Liver (tissue), 9 donors: ENCODE data around the gene ZBTB7A. TPM values are rescaled to one million over a fixed set of nuclear protein-coding genes. Genes with fewer than 3 reads are reported as not detected.

Experiments used
- DNase-seq: peaks from one replicate; pipeline ENCODE4 v3.0.0-alpha.2; 2017; ENCODE audit warnings: low spot score
- H3K27ac ChIP-seq, 2 donors: one replicate each; pipeline ENCODE4 v1.7.0; 2013; ENCODE audit warnings: inconsistent platforms in 2 of 2, low read length in 2 of 2, control low read depth in 1 of 2, low read depth in 1 of 2, mild to moderate bottlenecking in 1 of 2
- H3K27me3 ChIP-seq, 4 donors: one replicate each; pipeline versions ENCODE4 v1.6.1 to v1.7.0; 2013; ENCODE audit warnings: low read length in 3 of 4, inconsistent platforms in 1 of 4, mild to moderate bottlenecking in 1 of 4, moderate library complexity in 1 of 4; ENCODE audit not compliant: control insufficient read depth in 4 of 4, insufficient read depth in 4 of 4
- H3K36me3 ChIP-seq, 4 donors: one replicate each; pipeline versions ENCODE4 v1.6.1 to v1.7.0; 2013; ENCODE audit warnings: low read length in 3 of 4, mild to moderate bottlenecking in 3 of 4, low read depth in 1 of 4, moderate library complexity in 1 of 4; ENCODE audit not compliant: control insufficient read depth in 4 of 4, insufficient read depth in 3 of 4
- H3K4me1 ChIP-seq, 4 donors: one replicate each; pipeline versions ENCODE4 v1.6.1 to v1.7.0; 2013; ENCODE audit warnings: low read length in 3 of 4, mild to moderate bottlenecking in 3 of 4, moderate library complexity in 1 of 4; ENCODE audit not compliant: control insufficient read depth in 4 of 4, insufficient read depth in 4 of 4
- H3K4me3 ChIP-seq, 3 donors: one replicate each; pipeline versions ENCODE4 v1.6.1 to v1.7.0; 2013; ENCODE audit warnings: low read length in 3 of 3, control low read depth in 1 of 3, low read depth in 1 of 3, mild to moderate bottlenecking in 1 of 3
- H3K9ac ChIP-seq, 2 donors: one replicate each; pipeline ENCODE4 v1.7.0; 2013; ENCODE audit warnings: low read length in 2 of 2, mild to moderate bottlenecking in 2 of 2, moderate library complexity in 2 of 2, control low read depth in 1 of 2, low read depth in 1 of 2
- H3K9me3 ChIP-seq, 4 donors: one replicate each; pipeline versions ENCODE4 v1.6.1 to v1.7.0; 2013; ENCODE audit warnings: low read length in 3 of 4; ENCODE audit not compliant: control insufficient read depth in 4 of 4
- ATF3 ChIP-seq: IDR thresholded peaks from 2 replicates; pipeline ENCODE4 v1.6.1; 2016; ENCODE audit warnings: antibody characterized with exemption
- CTCF ChIP-seq: fragments of 150-350 bp; IDR thresholded peaks from 2 replicates; pipeline ENCODE4 v1.5.1; 2017; ENCODE audit warnings: improper control_type of control experiment, low read depth, low read length; ENCODE audit not compliant: missing input control
- FOXA1 ChIP-seq: IDR thresholded peaks from 2 replicates; pipeline ENCODE4 v1.6.1; 2016; ENCODE audit warnings: antibody characterized with exemption
- FOXA2 ChIP-seq: IDR thresholded peaks from 2 replicates; pipeline ENCODE4 v1.6.1; 2016; ENCODE audit warnings: antibody characterized with exemption
- HNF4A ChIP-seq, 2 donors: conservative IDR thresholded peaks; 2 replicates each; pipeline ENCODE4 v1.6.1; 2016; ENCODE audit warnings: antibody characterized with exemption in 2 of 2, mild to moderate bottlenecking in 2 of 2
- HNF4G ChIP-seq: IDR thresholded peaks from 2 replicates; pipeline ENCODE4 v1.6.1; 2016; ENCODE audit warnings: antibody characterized with exemption
- JUND ChIP-seq, 2 donors: IDR thresholded peaks; 2 replicates each; pipeline ENCODE4 v1.6.1; 2016; ENCODE audit warnings: antibody characterized with exemption in 2 of 2
- MAX ChIP-seq: IDR thresholded peaks from 2 replicates; pipeline ENCODE4 v1.6.1; 2016; ENCODE audit warnings: antibody characterized with exemption
- NR2F2 ChIP-seq: IDR thresholded peaks from 2 replicates; pipeline ENCODE4 v1.6.1; 2016; ENCODE audit warnings: antibody characterized with exemption
- RAD21 ChIP-seq, 2 donors: IDR thresholded peaks; 2 replicates each; pipeline ENCODE4 v1.6.1; 2016; ENCODE audit warnings: antibody characterized with exemption in 2 of 2, mild to moderate bottlenecking in 2 of 2
- REST ChIP-seq: IDR thresholded peaks from 2 replicates; pipeline ENCODE4 v1.6.1; 2016; ENCODE audit warnings: antibody characterized with exemption, mild to moderate bottlenecking
- RXRA ChIP-seq, 2 donors: IDR thresholded peaks; 2 replicates each; pipeline ENCODE4 v1.6.1; 2017 to 2018; ENCODE audit warnings: antibody characterized with exemption in 2 of 2, mild to moderate bottlenecking in 1 of 2
- SP1 ChIP-seq: IDR thresholded peaks from 2 replicates; pipeline ENCODE4 v1.6.1; 2018; ENCODE audit warnings: antibody characterized with exemption, mild to moderate bottlenecking
- TAF1 ChIP-seq: conservative IDR thresholded peaks from 2 replicates; pipeline ENCODE4 v1.6.1; 2016; ENCODE audit warnings: antibody characterized with exemption, mild to moderate bottlenecking
- YY1 ChIP-seq: IDR thresholded peaks from 2 replicates; pipeline ENCODE4 v1.6.1; 2016; ENCODE audit warnings: antibody characterized with exemption, mild to moderate bottlenecking
- ZBTB33 ChIP-seq: IDR thresholded peaks from 2 replicates; pipeline ENCODE4 v1.6.1; 2016; ENCODE audit warnings: antibody characterized with exemption
- WGBS: extraction: QIAGEN DNeasy Blood & Tissue Kit; methylation state at CpG from one replicate; pipeline ENCODE4 v1.1.7; 2013; 5-methylcytosine and 5-hydroxymethylcytosine counted together
- polyA plus RNA-seq, 2 donors: library from polyadenylated mRNA; stranded (reverse) in 1 of 2; unstranded in 1 of 2; fragments of 200-250 nt in 1 of 2; fragments of >200 nt in 1 of 2; fragmentation: Nextera tagmentation in 1 of 2; extraction: Ambion mirVana in 1 of 2; gene quantifications; one replicate each; pipeline versions ENCODE4 v1.2.1 to v1.2.3, GENCODE V29; 2013 to 2015
- total RNA-seq, 2 donors: library from RNA; depleted of rRNA; stranded (reverse); fragments of >200 nt; gene quantifications; one replicate each; pipeline ENCODE4 v1.2.3, GENCODE V29; 2014
- donor health status: healthy.
- donor health status: healthy.
- donor health status: healthy.
- donor health status: healthy.
- donor health status: healthy.

Gene ZBTB7A
- total and polyA plus RNA-seq, 4 donors, result 2.9 to 28.9 (median 17.6) TPM

- Histone ChIP-seq H3K9ac (no peak overlapping the region), H3K27ac (no peak overlapping the region), H3K4me1 (peaks cover 4 to 8% (median 7%) of the 10 kb centered on the region in 4 donors), H3K9me3 (no peaks in the 10 kb centered on the region), H3K36me3 (no peaks in the 10 kb centered on the region), H3K4me3 (no peak overlapping the region), H3K27me3 (no peaks in the 10 kb centered on the region)
- TF ChIP-seq ZBTB33 (no peak), RAD21 (IDR thresholded peaks at IDR 0.05) (no peak), HNF4G (no peak), REST (no peak), TAF1 (no peak), SP1 (no peak), MAX (no peak), FOXA1 (no peak), NR2F2 (no peak), CTCF (no peak), JUND (IDR thresholded peaks at IDR 0.05) (no peak), RXRA (IDR thresholded peaks at IDR 0.05) (no peak)
- 75% methylated on average over 9 of the region's 9 CpGs for WGBS
- no peak for DNase-seq
Measured at GRCh38 chr19:4082172-4082571, 15.5 kb upstream of the ZBTB7A start.

GRCh38 chr19:4081441-4082129 lies 14.9 kb upstream of the ZBTB7A start:
- H3K4me3 ChIP-seq, result no peak overlapping the region
- no peaks in the 10 kb centered on the region for H3K9me3 ChIP-seq
- DNase-seq, result no peak
- H3K27me3 ChIP-seq, result no peaks in the 10 kb centered on the region
- peaks cover 7 to 13% (median 11%) of the 10 kb centered on the region in 4 donors for H3K4me1 ChIP-seq
- WGBS, result 56% methylated on average over 2 of the region's 2 CpGs
- no peaks in the 10 kb centered on the region for H3K36me3 ChIP-seq
- no peak overlapping the region for H3K9ac ChIP-seq
- no peak overlapping the region for H3K27ac ChIP-seq
- TF ChIP-seq HNF4A (conservative IDR thresholded peaks at IDR 0.05) (no peak), HNF4G (no peak), FOXA1 (no peak), ATF3 (no peak), ZBTB33 (no peak), TAF1 (no peak), REST (no peak), NR2F2 (no peak), SP1 (no peak), RAD21 (IDR thresholded peaks at IDR 0.05) (no peak), FOXA2 (no peak), YY1 (no peak)
